ENCODE results near the gene COQ9.
"Not testable (repeated sequence)": the region's sequence is repeated elsewhere in the genome, so short reads cannot be mapped to it uniquely, and the experiment has no call there.

Gene COQ9

GRCh38 chr16:57427824-57428223 lies 19.5 kb upstream of the COQ9 start:
- DNase-seq: no peak

- no peak for DNase-seq
Measured at GRCh38 chr16:57430955-57431354, 16.3 kb upstream of the COQ9 start.

- DNase-seq: no peak
Measured at GRCh38 chr16:57432505-57432904, 14.8 kb upstream of the COQ9 start.

- DNase-seq: no peak
Measured at GRCh38 chr16:57432989-57433388, 14.3 kb upstream of the COQ9 start.

- DNase-seq: no peak
Measured at GRCh38 chr16:57434003-57434402, 13.3 kb upstream of the COQ9 start.

- DNase-seq: no peak
Measured at GRCh38 chr16:57435838-57436237, 11.4 kb upstream of the COQ9 start.

- not testable (repeated sequence) for DNase-seq
Measured at GRCh38 chr16:57439947-57440346, 7.3 kb upstream of the COQ9 start.

- DNase-seq: not testable (repeated sequence)
Measured at GRCh38 chr16:57440551-57440950, 6.7 kb upstream of the COQ9 start.

GRCh38 chr16:57444711-57445110 lies 2.6 kb upstream of the COQ9 start:
- DNase-seq: no peak

GRCh38 chr16:57445510-57445909 lies 1.8 kb upstream of the COQ9 start:
- DNase-seq: no peak

- DNase-seq: no peak
Measured at GRCh38 chr16:57446531-57447185, 621 bp upstream of the COQ9 start.

GRCh38 chr16:57452021-57452420 lies 4.7 kb downstream of the COQ9 start:
- DNase-seq: no peak

- DNase-seq: peak; percentile 94
Measured at GRCh38 chr16:57462209-57462977, 15.1 kb downstream of the COQ9 start, which contains the start of gene POLR2C. Gene POLR2C, plus strand, starts transcription at chr16:57462679. Its CDS starts 46 bp downstream, at chr16:57462725.

GRCh38 chr16:57462978-57463362 lies 15.7 kb downstream of the COQ9 start:
- no peak for DNase-seq

GRCh38 chr16:57464523-57464922 lies 17.2 kb downstream of the COQ9 start:
- no peak for DNase-seq

GRCh38 chr16:57468346-57468745 lies 21.1 kb downstream of the COQ9 start:
- DNase-seq: no peak

GRCh38 chr16:57469046-57469445 lies 21.8 kb downstream of the COQ9 start:
- DNase-seq: no peak

GRCh38 chr16:57469917-57470470 lies 22.7 kb downstream of the COQ9 start:
- DNase-seq: no peak

- DNase-seq: no peak
Measured at GRCh38 chr16:57470711-57471110, 23.4 kb downstream of the COQ9 start.

GRCh38 chr16:57471209-57471608 lies 23.9 kb downstream of the COQ9 start:
- DNase-seq: no peak

GRCh38 chr16:57471852-57472664 lies 24.8 kb downstream of the COQ9 start:
- DNase-seq: no peak

- DNase-seq: no peak
Measured at GRCh38 chr16:57472665-57473060, 25.4 kb downstream of the COQ9 start.

GRCh38 chr16:57473176-57473840 lies 26.0 kb downstream of the COQ9 start:
- DNase-seq: no peak

Data from stimulated activated CD4-positive, alpha-beta T cell treated with anti-CD3 and anti-CD28 coated beads, Interleukin-12 subunit alpha, Interleukin-12 subunit beta, amount 100 ng/mL, for 4 hours (primary cell).